Neural cell (in vitro differentiated cells): Measurements from ENCODE around the gene BCAP31.

Source experiments
- EZH2 ChIP-seq: fragments of 200-600, 300-800 bp; shearing (Covaris generic), sonication (generic); IDR thresholded peaks from 2 replicates; pipeline ENCODE4 v1.6.1; 2014; ENCODE audit warnings: antibody characterized with exemption, low read length, borderline replicate concordance, mild to moderate bottlenecking; ENCODE audit not compliant: insufficient read depth, poor library complexity, severe bottlenecking
- MXI1 ChIP-seq: fragments of 450-650 bp; conservative IDR thresholded peaks from 2 replicates; pipeline ENCODE4 v1.6.1; 2014; ENCODE audit warnings: antibody characterized with exemption, mild to moderate bottlenecking; ENCODE audit not compliant: poor library complexity, severe bottlenecking
- TF ChIP-seq, protein P1 (sequence below): fragments of 450-650 bp; IDR thresholded peaks from 2 replicates; pipeline ENCODE4 v1.5.1; 2014; ENCODE audit warnings: antibody characterized with exemption, mild to moderate bottlenecking, moderate library complexity; ENCODE audit not compliant: poor library complexity, severe bottlenecking

DNA sequence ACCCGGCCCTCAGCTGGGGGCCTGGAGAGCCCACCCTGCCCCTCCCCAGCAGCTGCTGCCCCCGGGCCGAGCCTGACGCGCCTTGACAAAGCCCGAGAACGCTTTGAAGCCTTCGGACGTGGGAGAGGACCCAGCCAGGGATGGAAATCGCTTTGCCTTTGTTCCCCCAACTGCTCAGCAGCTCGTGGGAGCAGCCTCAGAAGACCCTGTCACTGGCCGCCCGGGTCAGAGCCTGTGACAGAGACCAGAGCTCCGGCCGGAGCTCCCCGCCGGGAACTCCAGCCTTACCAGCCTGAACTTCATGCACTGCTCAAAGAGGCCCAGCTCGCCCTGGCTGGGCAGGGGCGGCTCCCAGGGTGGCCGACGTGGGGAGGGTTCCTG, 39.0 kb downstream of the BCAP31 start:
- TF ChIP-seq, protein P1, sequence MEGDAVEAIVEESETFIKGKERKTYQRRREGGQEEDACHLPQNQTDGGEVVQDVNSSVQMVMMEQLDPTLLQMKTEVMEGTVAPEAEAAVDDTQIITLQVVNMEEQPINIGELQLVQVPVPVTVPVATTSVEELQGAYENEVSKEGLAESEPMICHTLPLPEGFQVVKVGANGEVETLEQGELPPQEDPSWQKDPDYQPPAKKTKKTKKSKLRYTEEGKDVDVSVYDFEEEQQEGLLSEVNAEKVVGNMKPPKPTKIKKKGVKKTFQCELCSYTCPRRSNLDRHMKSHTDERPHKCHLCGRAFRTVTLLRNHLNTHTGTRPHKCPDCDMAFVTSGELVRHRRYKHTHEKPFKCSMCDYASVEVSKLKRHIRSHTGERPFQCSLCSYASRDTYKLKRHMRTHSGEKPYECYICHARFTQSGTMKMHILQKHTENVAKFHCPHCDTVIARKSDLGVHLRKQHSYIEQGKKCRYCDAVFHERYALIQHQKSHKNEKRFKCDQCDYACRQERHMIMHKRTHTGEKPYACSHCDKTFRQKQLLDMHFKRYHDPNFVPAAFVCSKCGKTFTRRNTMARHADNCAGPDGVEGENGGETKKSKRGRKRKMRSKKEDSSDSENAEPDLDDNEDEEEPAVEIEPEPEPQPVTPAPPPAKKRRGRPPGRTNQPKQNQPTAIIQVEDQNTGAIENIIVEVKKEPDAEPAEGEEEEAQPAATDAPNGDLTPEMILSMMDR, result no peak
- no peak for TF ChIP-seq EZH2
- TF ChIP-seq MXI1, result no peak
